Skeletal muscle tissue (tissue), 4 donors: ENCODE data around the gene MPRIP. TPM values are rescaled to one million over a fixed set of nuclear protein-coding genes. Genes with fewer than 3 reads are reported as not detected.
"Not testable (repeated sequence)": the region's sequence is repeated elsewhere in the genome, so short reads cannot be mapped to it uniquely, and the experiment has no call there.

ENCODE experiments used
- H3K27ac ChIP-seq: one replicate; pipeline ENCODE4 v1.7.0; 2013; ENCODE audit warnings: mild to moderate bottlenecking, low read depth, low read length, inconsistent platforms
- H3K27me3 ChIP-seq, 3 donors: one replicate each; pipeline ENCODE4 v1.7.0; 2013; ENCODE audit warnings: low read length in 3 of 3; ENCODE audit not compliant: control insufficient read depth in 3 of 3, insufficient read depth in 3 of 3
- H3K36me3 ChIP-seq, 3 donors: one replicate each; pipeline ENCODE4 v1.7.0; 2013; ENCODE audit warnings: low read length in 3 of 3; ENCODE audit not compliant: control insufficient read depth in 3 of 3, insufficient read depth in 3 of 3
- H3K4me1 ChIP-seq, 3 donors: one replicate each; pipeline ENCODE4 v1.7.0; 2013; ENCODE audit warnings: low read length in 3 of 3, mild to moderate bottlenecking in 3 of 3; ENCODE audit not compliant: control insufficient read depth in 3 of 3, insufficient read depth in 3 of 3
- H3K4me3 ChIP-seq, 3 donors: one replicate each; pipeline ENCODE4 v1.7.0; 2013; ENCODE audit warnings: low read length in 3 of 3
- H3K9ac ChIP-seq, 3 donors: one replicate each; pipeline ENCODE4 v1.7.0; 2013; ENCODE audit warnings: low read length in 3 of 3, mild to moderate bottlenecking in 3 of 3, moderate library complexity in 2 of 3, low read depth in 1 of 3
- H3K9me3 ChIP-seq, 3 donors: one replicate each; pipeline ENCODE4 v1.7.0; 2013; ENCODE audit warnings: low read length in 3 of 3; ENCODE audit not compliant: control insufficient read depth in 3 of 3
- total RNA-seq: library from RNA; depleted of rRNA; stranded (reverse); fragments of >200 nt; gene quantifications from one replicate; pipeline ENCODE4 v1.2.3, GENCODE V29; 2014
- donor health status: Osteomylitis.

Gene MPRIP
- total RNA-seq, 1 donor from 2014 or later, result 79.3 TPM

DNA sequence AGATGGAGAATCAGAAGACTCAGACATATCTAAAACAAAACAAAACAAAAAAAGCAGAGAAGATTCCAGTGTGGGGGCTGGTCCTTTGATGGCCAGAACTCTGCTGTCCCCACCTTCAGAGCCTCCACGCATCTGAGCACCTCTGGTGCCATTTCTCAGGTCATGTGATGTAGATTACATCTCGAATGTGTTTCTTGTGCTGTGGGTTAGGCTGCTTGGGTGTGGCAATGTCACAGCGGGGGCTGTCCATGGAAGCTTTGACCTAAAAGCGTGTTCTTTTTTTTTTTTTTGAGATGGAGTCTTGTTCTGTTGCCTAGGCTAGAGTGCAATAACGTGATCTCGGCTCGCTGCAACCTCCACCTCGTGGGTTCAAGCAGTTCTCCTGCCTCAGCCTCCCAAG lies 112.7 kb downstream of the MPRIP start:
- peaks cover 22 to 42% (median 40%) of the 10 kb centered on the region in 3 donors for H3K4me1 ChIP-seq
- peaks cover 61 to 72% (median 71%) of the 10 kb centered on the region in 3 donors for H3K36me3 ChIP-seq
- H3K27ac ChIP-seq, result no peak overlapping the region
- no peak overlapping the region for H3K4me3 ChIP-seq
- no peaks in the 10 kb centered on the region for H3K9me3 ChIP-seq
- H3K9ac ChIP-seq, result no peak overlapping the region
- no peaks in the 10 kb centered on the region for H3K27me3 ChIP-seq

DNA sequence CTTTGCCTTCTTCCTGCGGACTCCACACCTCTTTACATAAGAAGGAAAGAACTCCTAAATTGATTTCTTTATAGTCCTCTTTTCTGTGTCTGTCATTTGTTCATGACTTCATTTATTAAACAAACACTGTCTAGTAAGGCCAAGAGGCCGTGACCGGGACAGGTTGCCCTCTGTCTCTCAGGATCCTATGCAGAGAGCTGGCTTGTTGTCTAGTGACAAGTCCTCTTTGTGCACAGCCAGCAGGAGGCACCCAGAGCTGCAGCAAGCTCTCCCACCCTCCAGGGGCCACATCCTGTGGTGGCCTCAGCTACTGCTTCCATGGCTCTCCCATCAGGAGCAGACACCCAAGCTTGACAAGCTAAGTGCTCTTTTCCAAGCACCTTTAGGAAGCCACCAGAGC lies 113.3 kb downstream of the MPRIP start:
- H3K36me3 ChIP-seq, result peaks cover 59 to 72% (median 71%) of the 10 kb centered on the region in 3 donors
- H3K9ac ChIP-seq, result peak overlapping the region in 2 of 3 donors; percentile 1 to 50
- H3K9me3 ChIP-seq, result no peaks in the 10 kb centered on the region
- no peaks in the 10 kb centered on the region for H3K27me3 ChIP-seq
- H3K27ac ChIP-seq, result no peak overlapping the region
- peaks cover 22 to 40% (median 38%) of the 10 kb centered on the region in 3 donors for H3K4me1 ChIP-seq
- H3K4me3 ChIP-seq, result no peak overlapping the region

GRCh38 chr17:17156107-17156506 lies 113.8 kb downstream of the MPRIP start:
- Histone ChIP-seq H3K27ac (no peak overlapping the region), H3K9me3 (no peaks in the 10 kb centered on the region), H3K27me3 (no peaks in the 10 kb centered on the region), H3K4me1 (peaks cover 20 to 37% (median 36%) of the 10 kb centered on the region in 3 donors), H3K4me3 (no peak overlapping the region), H3K36me3 (peaks cover 63 to 74% (median 74%) of the 10 kb centered on the region in 3 donors), H3K9ac (peak overlapping the region in 2 of 3 donors; percentile 50 to 51)

- Histone ChIP-seq H3K4me3 (no peak overlapping the region), H3K27me3 (no peaks in the 10 kb centered on the region), H3K4me1 (peaks cover 16 to 32% (median 32%) of the 10 kb centered on the region in 3 donors), H3K27ac (no peak overlapping the region), H3K9ac (peak overlapping the region in 2 of 3 donors; percentile 50 to 51), H3K9me3 (no peaks in the 10 kb centered on the region), H3K36me3 (peaks cover 66 to 78% (median 76%) of the 10 kb centered on the region in 3 donors)
Measured at GRCh38 chr17:17156511-17156910, 114.3 kb downstream of the MPRIP start.

DNA sequence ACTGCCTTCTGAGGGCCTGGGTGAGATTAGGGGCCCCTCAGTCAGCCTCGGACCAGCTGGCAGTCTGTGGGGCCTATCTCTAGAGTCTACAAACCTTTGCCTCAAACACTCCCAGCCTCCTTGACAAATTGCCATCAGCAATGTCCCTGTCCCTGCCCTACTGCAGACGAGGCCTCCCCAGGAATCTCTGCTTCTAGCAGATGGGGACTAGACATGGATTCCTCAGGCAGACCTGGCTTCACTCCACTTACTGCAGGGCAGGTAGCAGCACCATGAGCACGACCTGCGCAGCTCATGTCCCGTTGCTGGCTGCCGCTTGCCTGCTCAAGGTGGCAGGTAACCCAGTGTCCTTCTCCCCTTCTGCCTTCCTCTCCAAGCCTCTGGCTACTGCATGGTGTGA lies 114.8 kb downstream of the MPRIP start:
- H3K27me3 ChIP-seq, result no peaks in the 10 kb centered on the region
- H3K4me1 ChIP-seq, result peaks cover 11 to 27% (median 27%) of the 10 kb centered on the region in 3 donors
- peak overlapping the region in 1 of 3 donors; percentile 33 for H3K9ac ChIP-seq
- H3K36me3 ChIP-seq, result peaks cover 71 to 81% (median 81%) of the 10 kb centered on the region in 3 donors
- H3K4me3 ChIP-seq, result no peak overlapping the region
- H3K9me3 ChIP-seq, result no peaks in the 10 kb centered on the region
- no peak overlapping the region for H3K27ac ChIP-seq

- Histone ChIP-seq H3K36me3 (peaks cover 78 to 82% (median 78%) of the 10 kb centered on the region in 3 donors), H3K4me1 (peaks cover 2 to 22% (median 17%) of the 10 kb centered on the region in 3 donors)
- not testable (repeated sequence) for H3K27ac ChIP-seq, H3K4me3 ChIP-seq, H3K9me3 ChIP-seq, H3K27me3 ChIP-seq, H3K9ac ChIP-seq
Measured at GRCh38 chr17:17158506-17158905, 116.2 kb downstream of the MPRIP start.

DNA sequence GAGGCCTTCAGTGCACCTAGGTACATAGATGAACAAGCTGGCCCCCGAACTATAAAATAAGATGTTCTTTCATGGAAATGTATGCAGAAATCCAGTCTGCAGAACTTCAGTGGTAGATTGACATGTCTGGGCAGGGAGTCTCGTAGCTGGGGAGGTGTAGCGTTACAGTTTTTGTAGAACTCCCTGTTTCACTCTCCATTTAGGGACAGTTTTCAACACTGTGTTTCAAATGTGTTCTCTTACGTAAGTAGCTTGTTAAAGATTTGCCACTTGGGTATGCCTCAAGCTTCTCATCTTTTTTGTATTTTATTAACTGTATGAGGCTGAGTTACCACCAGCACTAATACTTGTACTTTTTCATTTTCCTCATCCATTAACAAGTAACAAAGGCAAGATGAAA lies 117.3 kb downstream of the MPRIP start:
- Histone ChIP-seq H3K4me1 (peaks cover 2 to 23% (median 15%) of the 10 kb centered on the region in 3 donors), H3K27ac (no peak overlapping the region), H3K9me3 (no peaks in the 10 kb centered on the region), H3K36me3 (peaks cover 70 to 78% (median 75%) of the 10 kb centered on the region in 3 donors), H3K4me3 (no peak overlapping the region), H3K9ac (no peak overlapping the region), H3K27me3 (no peaks in the 10 kb centered on the region)

GRCh38 chr17:17161121-17161520 lies 118.9 kb downstream of the MPRIP start:
- H3K36me3 ChIP-seq, result peaks cover 73 to 78% (median 74%) of the 10 kb centered on the region in 3 donors
- H3K9ac ChIP-seq, result no peak overlapping the region
- H3K4me1 ChIP-seq, result peaks cover 0 to 17% (median 11%) of the 10 kb centered on the region in 3 donors
- no peak overlapping the region for H3K4me3 ChIP-seq
- no peaks in the 10 kb centered on the region for H3K9me3 ChIP-seq
- H3K27me3 ChIP-seq, result no peaks in the 10 kb centered on the region
- H3K27ac ChIP-seq, result no peak overlapping the region

DNA sequence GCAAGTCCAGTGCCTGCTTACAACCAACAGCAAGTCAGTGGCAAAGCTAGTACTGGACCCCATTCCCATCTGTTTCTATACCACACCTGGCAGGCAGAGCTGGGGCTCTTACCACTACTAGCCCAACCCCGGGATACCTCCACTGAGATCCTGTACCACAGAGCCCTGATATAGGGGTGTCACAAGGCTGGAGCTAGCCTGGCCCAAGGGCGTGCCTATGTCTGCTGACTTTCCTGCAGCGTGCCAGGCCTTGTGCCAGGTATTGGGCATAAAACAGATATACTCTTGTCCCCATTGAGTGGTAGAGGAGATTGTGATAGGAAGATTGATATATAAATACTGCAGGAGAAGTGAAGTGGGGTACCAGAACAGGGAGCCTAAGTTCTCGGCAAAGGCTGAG lies 119.5 kb downstream of the MPRIP start:
- Histone ChIP-seq H3K27ac (no peak overlapping the region), H3K4me1 (peaks cover 0 to 13% (median 8%) of the 10 kb centered on the region in 3 donors), H3K27me3 (no peaks in the 10 kb centered on the region), H3K9ac (no peak overlapping the region), H3K9me3 (no peaks in the 10 kb centered on the region), H3K4me3 (no peak overlapping the region), H3K36me3 (peaks cover 74 to 78% (median 75%) of the 10 kb centered on the region in 3 donors)

DNA sequence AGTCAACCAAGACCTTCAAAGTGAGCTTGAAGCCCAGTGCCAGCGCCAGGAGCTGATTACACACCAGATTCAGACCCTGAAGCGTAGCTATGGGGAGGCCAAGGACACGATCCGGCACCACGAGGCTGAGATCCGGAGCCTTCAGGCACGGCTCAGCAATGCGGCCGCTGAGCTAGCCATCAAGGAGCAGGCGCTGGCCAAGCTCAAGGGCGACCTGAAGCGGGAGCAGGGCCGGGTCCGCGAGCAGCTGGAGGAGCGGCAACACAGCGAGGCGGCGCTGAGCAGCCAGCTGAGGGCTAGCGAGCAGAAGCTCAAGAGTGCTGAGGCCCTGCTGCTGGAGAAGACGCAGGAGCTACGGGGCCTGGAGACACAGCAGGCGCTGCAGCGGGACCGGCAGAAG lies 121.9 kb downstream of the MPRIP start:
- no peak overlapping the region for H3K27ac ChIP-seq
- peaks cover 0 to 12% (median 6%) of the 10 kb centered on the region in 3 donors for H3K4me1 ChIP-seq
- H3K4me3 ChIP-seq, result no peak overlapping the region
- no peak overlapping the region for H3K9ac ChIP-seq
- no peaks in the 10 kb centered on the region for H3K9me3 ChIP-seq
- H3K36me3 ChIP-seq, result peaks cover 78 to 85% (median 83%) of the 10 kb centered on the region in 3 donors
- H3K27me3 ChIP-seq, result no peaks in the 10 kb centered on the region
